K562 (cell line): ENCODE data around the gene RNASET2. TPM values are rescaled to one million over a fixed set of nuclear protein-coding genes. Genes with fewer than 3 reads are reported as not detected.

Experiments used
- ATAC-seq: fragments of 200-7000 bp; cut with Tn5 transposase; 3 replicates; pipeline ENCODE4 v1.9.1; 2020; ENCODE audit warnings: moderate library complexity
- BruUV-seq: library from RNA; stranded (reverse); fragments of 400-500 nt; replicated peaks from 2 replicates; lab custom pipeline; 2021; lab: Mats Ljungman, UMichigan
- CTCF ChIA-PET: fragments of 300-600 bp; formaldehyde crosslinking; extraction: SDS; loops from one replicate; lab custom pipeline; 2021; ENCODE audit warnings: low intra/inter-chr PET ratio; lab: Yijun Ruan, JAX
- POLR2A ChIA-PET: fragments of 300-600, 350-650 bp; sonication (Branson Sonifier 250); formaldehyde crosslinking; extraction: SDS; loops from one replicate; lab custom pipeline; 2021; ENCODE audit warnings: antibody characterized with exemption, inconsistent platforms; lab: Yijun Ruan, JAX
- DNase-seq, 4 experiments: peaks; one replicate each; pipeline versions ENCODE4 v3.0.0 to v3.0.0-alpha.2; 2011 to 2018; ENCODE audit warnings: low spot score in 3 of 4, mixed read lengths in 3 of 4; ENCODE audit errors: extremely low read depth in 1 of 4
- FAIRE-seq: peaks from 2 replicates; lab custom pipeline; 2011; peaks lifted over from hg19 to GRCh38; lab: Jason Lieb, UNC
- H2AFZ ChIP-seq: 2 replicates; pipeline ENCODE4 v1.6.0; 2011; ENCODE audit warnings: low read depth, low read length, control low read depth, inconsistent platforms
- H3K27ac ChIP-seq: fragments of 200-600 bp; 3 replicates; pipeline ENCODE4 v1.8.0; 2011; ENCODE audit warnings: low read depth, mild to moderate bottlenecking, control low read depth, inconsistent platforms, low read length, moderate library complexity, mixed read lengths; ENCODE audit errors: extremely low read depth
- H3K27me3 ChIP-seq, 2 experiments: fragments of 300-600 bp in 1 of 2; 2 replicates in 1 of 2; 3 replicates in 1 of 2; pipeline versions ENCODE4 v1.6.0 to v1.8.0; 2011; ENCODE audit warnings: inconsistent platforms in 2 of 2, low read length in 2 of 2, mild to moderate bottlenecking in 1 of 2, mixed read lengths in 1 of 2, moderate library complexity in 1 of 2; ENCODE audit not compliant: control insufficient read depth in 2 of 2, insufficient read depth in 2 of 2
- H3K36me3 ChIP-seq: fragments of 300-600 bp; 3 replicates; pipeline ENCODE4 v1.8.0; 2011; ENCODE audit warnings: mild to moderate bottlenecking, low read length, inconsistent platforms; ENCODE audit not compliant: control insufficient read depth, insufficient read depth
- H3K4me1 ChIP-seq, 2 experiments: fragments of 200-600 bp in 1 of 2; replicated peaks in 1 of 2; 2 replicates in 1 of 2; 3 replicates in 1 of 2; pipeline versions ENCODE4 v1.5.1 to v1.8.0; 2011; ENCODE audit warnings: inconsistent platforms in 2 of 2, low read length in 2 of 2, mild to moderate bottlenecking in 1 of 2, mixed read lengths in 1 of 2, moderate library complexity in 1 of 2; ENCODE audit not compliant: control insufficient read depth in 2 of 2, insufficient read depth in 2 of 2
- H3K4me2 ChIP-seq: 2 replicates; pipeline ENCODE4 v1.6.1; 2011; ENCODE audit warnings: low read length, control low read depth, inconsistent platforms, mixed read lengths; ENCODE audit not compliant: insufficient read depth
- H3K4me3 ChIP-seq: fragments of 200-600 bp; sonication (generic), shearing (Covaris generic); 2 replicates; pipeline ENCODE4 v1.5.1; 2016; ENCODE audit warnings: control low read depth, inconsistent platforms
- H3K79me2 ChIP-seq: fragments of 200-600 bp; 3 replicates; pipeline ENCODE4 v1.8.0; 2011; ENCODE audit warnings: low read length, inconsistent platforms; ENCODE audit not compliant: control insufficient read depth, insufficient read depth
- H3K9ac ChIP-seq, 2 experiments: 2 replicates each; pipeline versions ENCODE4 v1.6.0 to v1.6.1; 2011; ENCODE audit warnings: low read depth in 2 of 2, low read length in 2 of 2, control low read depth in 1 of 2, inconsistent platforms in 1 of 2, mild to moderate bottlenecking in 1 of 2, mixed read lengths in 1 of 2; ENCODE audit not compliant: insufficient read depth in 1 of 2
- H3K9me1 ChIP-seq: one replicate; pipeline ENCODE4 v1.6.0; 2011; ENCODE audit warnings: inconsistent platforms, mild to moderate bottlenecking, low read length, moderate library complexity; ENCODE audit not compliant: control insufficient read depth, insufficient read depth
- H3K9me3 ChIP-seq: replicated peaks from 2 replicates; pipeline ENCODE4 v1.5.1; 2011; ENCODE audit warnings: low read depth, low read length, inconsistent platforms; ENCODE audit not compliant: control insufficient read depth, insufficient read depth
- H4K20me1 ChIP-seq: replicated peaks from 2 replicates; pipeline ENCODE4 v1.6.1; 2011; ENCODE audit warnings: low read length, inconsistent platforms, mixed read lengths; ENCODE audit not compliant: control insufficient read depth, insufficient read depth
- BCOR ChIP-seq: fragments of 450-650 bp; IDR thresholded peaks from 2 replicates; pipeline ENCODE4 v1.6.1; 2016
- CHD1 ChIP-seq: fragments of 200-600 bp; sonication (generic); IDR thresholded peaks from one replicate; pipeline ENCODE4 v1.6.1; 2012; ENCODE audit warnings: mild to moderate bottlenecking, moderate library complexity, low read length, inconsistent platforms
- ESRRB ChIP-seq: fragments of 250-450 bp; sonication (Bioruptor Pico); IDR thresholded peaks from 2 replicates; pipeline ENCODE4 v1.5.0; 2020; ENCODE audit warnings: mild to moderate bottlenecking, moderate library complexity, borderline replicate concordance
- FIP1L1 ChIP-seq: fragments of 200-400 bp; formaldehyde crosslinking; IDR thresholded peaks from 2 replicates; pipeline ENCODE4 v1.6.1; 2018; ENCODE audit warnings: mild to moderate bottlenecking, low read depth, low read length; ENCODE audit not compliant: poor library complexity, severe bottlenecking
- JUN ChIP-seq, 2 experiments: sonication (generic) in 1 of 2; formaldehyde crosslinking in 1 of 2; IDR thresholded peaks; 2 replicates each; pipeline versions ENCODE4 v1.6.1 to v1.8.0; 2012 to 2022; ENCODE audit warnings: borderline replicate concordance in 2 of 2, mild to moderate bottlenecking in 2 of 2, improper control_type of control experiment in 1 of 2, low read depth in 1 of 2, low read length in 1 of 2, missing genetic modification reagents in 1 of 2
- MTA2 ChIP-seq: fragments of 450-650 bp; IDR thresholded peaks from 2 replicates; pipeline ENCODE4 v1.6.1; 2016; ENCODE audit warnings: low read depth
- PHTF2 ChIP-seq: fragments of 250-450 bp; sonication (Bioruptor Pico); IDR thresholded peaks from 2 replicates; pipeline ENCODE4 v1.5.0; 2021; ENCODE audit warnings: mild to moderate bottlenecking
- PRMT5 ChIP-seq: sonication (generic); formaldehyde crosslinking; IDR thresholded peaks from 2 replicates; pipeline ENCODE4 v1.5.0; 2020; ENCODE audit warnings: missing genetic modification reagents
- ZBTB7A ChIP-seq: IDR thresholded peaks from 2 replicates; pipeline ENCODE4 v1.6.1; 2011; ENCODE audit warnings: low read depth, mild to moderate bottlenecking, low read length, moderate library complexity, borderline replicate concordance; ENCODE audit not compliant: control insufficient read depth
- ZNF217 ChIP-seq: sonication (generic); formaldehyde crosslinking; IDR thresholded peaks from 2 replicates; pipeline ENCODE4 v1.8.0; 2022; ENCODE audit warnings: mild to moderate bottlenecking, missing genetic modification reagents
- ZNF668 ChIP-seq: fragments of 250-450 bp; sonication (Bioruptor Pico); IDR thresholded peaks from 2 replicates; pipeline ENCODE4 v1.8.0; 2022; ENCODE audit warnings: mild to moderate bottlenecking, inconsistent platforms
- ZNF75A ChIP-seq: fragments of 450-650 bp; formaldehyde crosslinking; IDR thresholded peaks from 2 replicates; pipeline ENCODE4 v1.4.0; 2020; ENCODE audit warnings: mild to moderate bottlenecking
- WGBS: fragments of 100-300 bp; shearing (Covaris generic); methylation state at CpG from one replicate; pipeline ENCODE4 v1.1.6; 2016; ENCODE audit warnings: low coverage, mixed read lengths; ENCODE audit not compliant: insufficient coverage; ENCODE audit errors: missing lambda C conversion rate; 5-methylcytosine and 5-hydroxymethylcytosine counted together
- in situ Hi-C: fragments of 300-500 bp; cut with MboI; formaldehyde crosslinking; loops from 4 replicates; pipeline ENCODE4 v1.15.0; 2018; ENCODE audit warnings: inconsistent platforms, mixed read lengths
- intact Hi-C: fragments of 100-400 bp; cut with micrococcal nuclease; formaldehyde crosslinking; loops from 2 replicates; pipeline ENCODE4 v1.14.2; 2022
- polyA plus RNA-seq, 8 experiments: library from polyadenylated mRNA; depleted of rRNA in 4 of 8; stranded (reverse) in 5 of 8; unstranded in 3 of 8; fragments of >200 nt; fragmentation: Nextera tagmentation in 2 of 8; fragmentation: Illumina TruSeq in 1 of 8; extraction: Ambion mirVana in 2 of 8; extraction: Trizol in 1 of 8; gene quantifications; 2 replicates each; pipeline versions ENCODE4 v1.2.1 to v1.2.3, GENCODE V29; 2011 to 2014; ENCODE audit warnings: inconsistent platforms in 1 of 8, missing spikeins in 1 of 8
- total RNA-seq, 7 experiments: library from RNA; depleted of rRNA in 6 of 7; stranded (reverse); fragments of >200 nt in 6 of 7; fragmentation: Illumina TruSeq in 2 of 7; extraction: Trizol in 2 of 7; gene quantifications; 2 replicates each; pipeline versions ENCODE4 v1.2.1 to v1.2.3, GENCODE V29; 2011 to 2021; ENCODE audit warnings: low replicate concordance in 1 of 7
- TF ChIP-seq, protein P1 (sequence below): fragments of 150-350 bp; conservative IDR thresholded peaks from 2 replicates; pipeline ENCODE4 v1.6.1; 2014; ENCODE audit warnings: low read length
- TF ChIP-seq, protein P2 (sequence below): sonication (generic); formaldehyde crosslinking; IDR thresholded peaks from 2 replicates; pipeline ENCODE4 v1.8.1; 2023; ENCODE audit warnings: missing genetic modification reagents, mild to moderate bottlenecking, borderline replicate concordance

RNASET2 gene
- total and polyA plus RNA-seq, 9 of the 15 experiments (the other 6 are each of a cell fraction or from before 2014, with no cell fraction given), result 7.4 to 141 (median 91.3) TPM

DNA sequence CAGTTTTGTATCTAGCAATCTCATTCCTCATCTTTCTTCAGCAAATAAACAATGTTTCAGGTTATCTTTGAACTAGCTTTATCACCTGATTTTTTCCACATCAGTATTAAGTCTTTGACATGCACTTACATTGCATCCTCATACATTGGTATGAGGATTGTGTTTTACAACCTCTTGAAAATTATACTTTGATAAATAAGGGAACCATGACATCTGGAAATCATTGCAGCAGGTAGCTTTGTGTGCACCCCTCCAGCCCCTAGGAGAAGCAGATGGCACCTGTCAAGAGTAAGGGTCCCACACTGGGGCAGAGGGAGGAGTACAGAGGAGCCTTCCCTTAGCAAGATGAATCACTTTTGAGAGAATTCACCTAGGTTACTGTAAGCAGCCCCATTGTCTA is 13.7 kb upstream of the RNASET2 start (continued):
- TF ChIP-seq JUN (IDR thresholded peaks at IDR 0.05; ENCODE audit: borderline replicate concordance, low read depth, low read length), result no peak
- no peak for TF ChIP-seq JUN (CRISPR knock-in tag; IDR thresholded peaks at IDR 0.05; ENCODE audit: borderline replicate concordance)
- no peak for TF ChIP-seq ZNF217 (CRISPR knock-in tag)
- TF ChIP-seq, protein P1, sequence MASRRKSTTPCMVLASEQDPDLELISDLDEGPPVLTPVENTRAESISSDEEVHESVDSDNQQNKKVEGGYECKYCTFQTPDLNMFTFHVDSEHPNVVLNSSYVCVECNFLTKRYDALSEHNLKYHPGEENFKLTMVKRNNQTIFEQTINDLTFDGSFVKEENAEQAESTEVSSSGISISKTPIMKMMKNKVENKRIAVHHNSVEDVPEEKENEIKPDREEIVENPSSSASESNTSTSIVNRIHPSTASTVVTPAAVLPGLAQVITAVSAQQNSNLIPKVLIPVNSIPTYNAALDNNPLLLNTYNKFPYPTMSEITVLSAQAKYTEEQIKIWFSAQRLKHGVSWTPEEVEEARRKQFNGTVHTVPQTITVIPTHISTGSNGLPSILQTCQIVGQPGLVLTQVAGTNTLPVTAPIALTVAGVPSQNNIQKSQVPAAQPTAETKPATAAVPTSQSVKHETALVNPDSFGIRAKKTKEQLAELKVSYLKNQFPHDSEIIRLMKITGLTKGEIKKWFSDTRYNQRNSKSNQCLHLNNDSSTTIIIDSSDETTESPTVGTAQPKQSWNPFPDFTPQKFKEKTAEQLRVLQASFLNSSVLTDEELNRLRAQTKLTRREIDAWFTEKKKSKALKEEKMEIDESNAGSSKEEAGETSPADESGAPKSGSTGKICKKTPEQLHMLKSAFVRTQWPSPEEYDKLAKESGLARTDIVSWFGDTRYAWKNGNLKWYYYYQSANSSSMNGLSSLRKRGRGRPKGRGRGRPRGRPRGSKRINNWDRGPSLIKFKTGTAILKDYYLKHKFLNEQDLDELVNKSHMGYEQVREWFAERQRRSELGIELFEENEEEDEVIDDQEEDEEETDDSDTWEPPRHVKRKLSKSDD, result no peak
- TF ChIP-seq PHTF2 (CRISPR knock-in tag), result no peak
- TF ChIP-seq BCOR, result no peak
- TF ChIP-seq ESRRB (CRISPR knock-in tag), result no peak
- no peak for TF ChIP-seq FIP1L1

DNA sequence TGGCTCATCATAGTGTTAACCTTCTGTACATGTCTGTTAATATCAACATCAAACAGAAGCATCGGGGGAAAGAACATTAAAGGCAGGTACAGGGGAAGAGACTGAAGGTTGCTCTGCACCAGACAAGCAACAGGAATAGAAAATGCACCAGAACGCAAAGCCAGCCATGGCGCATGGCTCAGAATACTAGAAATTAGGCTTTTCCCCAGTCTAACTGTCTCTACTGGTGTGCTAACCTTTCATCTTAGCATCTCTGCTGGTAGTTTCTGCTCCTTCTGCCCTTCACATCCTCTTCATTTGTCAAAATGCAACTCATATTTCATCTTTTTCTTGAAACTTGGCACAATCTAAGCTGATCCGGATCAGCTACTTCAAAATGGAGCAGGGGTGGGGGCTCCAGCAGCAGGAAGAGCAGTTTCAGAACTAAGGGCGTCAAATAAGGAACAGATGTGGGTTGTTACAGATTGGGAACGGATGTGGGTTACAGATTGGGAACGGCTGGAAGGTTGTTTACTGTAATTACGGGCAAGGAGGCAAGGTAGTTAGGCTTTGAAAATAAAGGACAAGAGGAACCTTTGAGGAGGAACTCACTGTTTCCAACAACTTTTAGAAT is 13.1 kb upstream of the RNASET2 start:
- no TSS peak for BruUV-seq
- no peak for FAIRE-seq
- Histone ChIP-seq H3K4me1 (no peaks in the 10 kb centered on the region), H2AFZ (no peak overlapping the region), H3K27me3 (no peaks in the 10 kb centered on the region), H3K9me1 (no peaks in the 10 kb centered on the region), H3K9ac (no peak overlapping the region), H3K36me3 (peaks cover 21% of the 10 kb centered on the region; the same call in 2 of the 3 replicates), H3K4me2 (no peak overlapping the region), H4K20me1 (no peaks in the 10 kb centered on the region), H3K4me3 (no peak overlapping the region), H3K9me3 (peaks cover 11% of the 10 kb centered on the region), H3K79me2 (no peaks in the 10 kb centered on the region), H3K27ac (no peak overlapping the region)
- ChIA-PET CTCF (no interaction called here), POLR2A (no interaction called here)
- no peak for ATAC-seq
- WGBS, result 91% methylated on average over 8 of the region's 8 CpGs
- DNase-seq, result no peak
- in situ Hi-C loops, result no loop called here
- intact Hi-C loops, result no loop called here
- TF ChIP-seq ZNF75A (CRISPR knock-in tag) (no peak), ZBTB7A (no peak), CHD1 (no peak), MTA2 (no peak), PRMT5 (CRISPR knock-in tag) (no peak), ZNF668 (CRISPR knock-in tag) (no peak)
- TF ChIP-seq, protein P2, sequence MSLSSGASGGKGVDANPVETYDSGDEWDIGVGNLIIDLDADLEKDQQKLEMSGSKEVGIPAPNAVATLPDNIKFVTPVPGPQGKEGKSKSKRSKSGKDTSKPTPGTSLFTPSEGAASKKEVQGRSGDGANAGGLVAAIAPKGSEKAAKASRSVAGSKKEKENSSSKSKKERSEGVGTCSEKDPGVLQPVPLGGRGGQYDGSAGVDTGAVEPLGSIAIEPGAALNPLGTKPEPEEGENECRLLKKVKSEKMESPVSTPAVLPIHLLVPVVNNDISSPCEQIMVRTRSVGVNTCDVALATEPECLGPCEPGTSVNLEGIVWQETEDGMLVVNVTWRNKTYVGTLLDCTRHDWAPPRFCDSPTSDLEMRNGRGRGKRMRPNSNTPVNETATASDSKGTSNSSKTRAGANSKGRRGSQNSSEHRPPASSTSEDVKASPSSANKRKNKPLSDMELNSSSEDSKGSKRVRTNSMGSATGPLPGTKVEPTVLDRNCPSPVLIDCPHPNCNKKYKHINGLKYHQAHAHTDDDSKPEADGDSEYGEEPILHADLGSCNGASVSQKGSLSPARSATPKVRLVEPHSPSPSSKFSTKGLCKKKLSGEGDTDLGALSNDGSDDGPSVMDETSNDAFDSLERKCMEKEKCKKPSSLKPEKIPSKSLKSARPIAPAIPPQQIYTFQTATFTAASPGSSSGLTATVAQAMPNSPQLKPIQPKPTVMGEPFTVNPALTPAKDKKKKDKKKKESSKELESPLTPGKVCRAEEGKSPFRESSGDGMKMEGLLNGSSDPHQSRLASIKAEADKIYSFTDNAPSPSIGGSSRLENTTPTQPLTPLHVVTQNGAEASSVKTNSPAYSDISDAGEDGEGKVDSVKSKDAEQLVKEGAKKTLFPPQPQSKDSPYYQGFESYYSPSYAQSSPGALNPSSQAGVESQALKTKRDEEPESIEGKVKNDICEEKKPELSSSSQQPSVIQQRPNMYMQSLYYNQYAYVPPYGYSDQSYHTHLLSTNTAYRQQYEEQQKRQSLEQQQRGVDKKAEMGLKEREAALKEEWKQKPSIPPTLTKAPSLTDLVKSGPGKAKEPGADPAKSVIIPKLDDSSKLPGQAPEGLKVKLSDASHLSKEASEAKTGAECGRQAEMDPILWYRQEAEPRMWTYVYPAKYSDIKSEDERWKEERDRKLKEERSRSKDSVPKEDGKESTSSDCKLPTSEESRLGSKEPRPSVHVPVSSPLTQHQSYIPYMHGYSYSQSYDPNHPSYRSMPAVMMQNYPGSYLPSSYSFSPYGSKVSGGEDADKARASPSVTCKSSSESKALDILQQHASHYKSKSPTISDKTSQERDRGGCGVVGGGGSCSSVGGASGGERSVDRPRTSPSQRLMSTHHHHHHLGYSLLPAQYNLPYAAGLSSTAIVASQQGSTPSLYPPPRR, result no peak
